Measurements from ENCODE around the gene ADGRL3.

DNA sequence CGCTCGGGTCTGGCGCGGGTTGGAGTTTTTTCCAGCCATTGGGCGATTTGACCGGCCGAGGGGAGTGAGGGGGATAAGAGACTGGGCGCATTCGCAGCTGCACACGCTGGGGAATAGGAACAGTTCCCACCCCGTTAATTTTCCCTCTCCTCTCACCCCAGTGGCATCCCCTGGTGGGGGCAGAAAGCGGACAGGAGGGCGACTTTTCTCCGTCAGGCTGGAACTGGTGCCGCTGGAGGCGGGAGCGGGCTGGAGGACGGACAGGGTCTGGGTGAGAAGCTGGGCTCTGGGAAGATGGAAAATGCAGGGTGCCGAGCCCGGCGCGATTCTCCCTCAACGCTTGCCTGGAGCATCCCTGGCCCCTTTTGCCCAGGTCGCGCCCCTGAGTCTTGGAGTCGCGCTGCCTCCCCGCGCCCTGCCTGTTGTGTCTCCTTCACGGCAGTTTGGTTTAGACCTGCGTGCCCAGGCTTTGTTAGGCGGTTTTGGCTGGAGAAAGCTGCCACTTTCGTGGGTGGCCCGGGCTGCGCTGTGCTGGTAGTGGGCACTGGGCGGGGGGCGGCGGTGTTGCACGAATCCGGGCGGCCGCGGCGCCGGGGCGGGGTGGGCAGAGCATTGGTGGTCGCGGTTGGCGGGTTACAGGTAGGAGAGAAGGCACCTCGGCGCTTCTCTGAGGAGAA lies 2.0 kb downstream of the ADGRL3 start:
- TF ChIP-seq, protein P1, sequence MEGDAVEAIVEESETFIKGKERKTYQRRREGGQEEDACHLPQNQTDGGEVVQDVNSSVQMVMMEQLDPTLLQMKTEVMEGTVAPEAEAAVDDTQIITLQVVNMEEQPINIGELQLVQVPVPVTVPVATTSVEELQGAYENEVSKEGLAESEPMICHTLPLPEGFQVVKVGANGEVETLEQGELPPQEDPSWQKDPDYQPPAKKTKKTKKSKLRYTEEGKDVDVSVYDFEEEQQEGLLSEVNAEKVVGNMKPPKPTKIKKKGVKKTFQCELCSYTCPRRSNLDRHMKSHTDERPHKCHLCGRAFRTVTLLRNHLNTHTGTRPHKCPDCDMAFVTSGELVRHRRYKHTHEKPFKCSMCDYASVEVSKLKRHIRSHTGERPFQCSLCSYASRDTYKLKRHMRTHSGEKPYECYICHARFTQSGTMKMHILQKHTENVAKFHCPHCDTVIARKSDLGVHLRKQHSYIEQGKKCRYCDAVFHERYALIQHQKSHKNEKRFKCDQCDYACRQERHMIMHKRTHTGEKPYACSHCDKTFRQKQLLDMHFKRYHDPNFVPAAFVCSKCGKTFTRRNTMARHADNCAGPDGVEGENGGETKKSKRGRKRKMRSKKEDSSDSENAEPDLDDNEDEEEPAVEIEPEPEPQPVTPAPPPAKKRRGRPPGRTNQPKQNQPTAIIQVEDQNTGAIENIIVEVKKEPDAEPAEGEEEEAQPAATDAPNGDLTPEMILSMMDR (conservative IDR thresholded peaks at IDR 0.05) = no peak
- no peak for TF ChIP-seq ZFX (IDR thresholded peaks at IDR 0.05)
